NCI-H128 (cell line): ENCODE data around the gene WIPF3.

Source experiments
- DNase-seq: peaks from one replicate; lab custom pipeline; 2025; ENCODE audit not compliant: unreplicated experiment; lab: John Stamatoyannopoulos, UW

WIPF3 gene

DNA sequence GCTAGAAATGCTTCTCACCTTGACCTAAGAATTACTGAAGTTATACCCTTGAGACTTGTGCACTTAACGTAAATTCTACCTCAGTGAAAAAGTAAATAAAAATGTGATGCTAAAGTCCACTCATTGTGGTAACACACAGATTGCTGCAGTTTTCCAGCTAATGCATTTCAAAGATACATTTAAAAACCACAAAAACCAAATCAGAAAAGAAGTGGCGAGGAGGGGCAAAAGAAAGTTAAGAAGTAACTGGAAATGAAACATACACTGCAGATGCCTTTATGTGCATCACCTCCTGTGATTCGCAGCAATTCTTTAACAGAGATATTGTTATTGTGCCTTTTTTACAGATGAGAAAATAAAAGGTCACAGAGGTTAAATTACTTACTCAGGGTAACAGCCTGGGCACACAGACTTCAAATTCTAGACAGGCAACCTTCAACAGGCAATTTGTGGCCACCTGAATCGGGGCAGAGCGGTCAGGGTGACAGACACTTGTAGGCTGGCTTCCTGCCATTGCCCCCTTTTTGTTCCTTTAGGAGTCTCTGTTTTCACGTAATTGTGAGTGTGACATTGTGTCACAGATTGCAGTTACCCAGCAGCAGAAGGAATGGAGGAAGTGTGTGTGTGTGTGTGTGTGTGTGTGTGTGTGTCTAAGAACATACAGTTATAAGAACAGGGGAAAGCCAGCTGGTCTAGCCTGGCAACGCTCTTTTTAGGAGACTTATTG is 1.9 kb downstream of the WIPF3 start:
- no peak for DNase-seq

DNA sequence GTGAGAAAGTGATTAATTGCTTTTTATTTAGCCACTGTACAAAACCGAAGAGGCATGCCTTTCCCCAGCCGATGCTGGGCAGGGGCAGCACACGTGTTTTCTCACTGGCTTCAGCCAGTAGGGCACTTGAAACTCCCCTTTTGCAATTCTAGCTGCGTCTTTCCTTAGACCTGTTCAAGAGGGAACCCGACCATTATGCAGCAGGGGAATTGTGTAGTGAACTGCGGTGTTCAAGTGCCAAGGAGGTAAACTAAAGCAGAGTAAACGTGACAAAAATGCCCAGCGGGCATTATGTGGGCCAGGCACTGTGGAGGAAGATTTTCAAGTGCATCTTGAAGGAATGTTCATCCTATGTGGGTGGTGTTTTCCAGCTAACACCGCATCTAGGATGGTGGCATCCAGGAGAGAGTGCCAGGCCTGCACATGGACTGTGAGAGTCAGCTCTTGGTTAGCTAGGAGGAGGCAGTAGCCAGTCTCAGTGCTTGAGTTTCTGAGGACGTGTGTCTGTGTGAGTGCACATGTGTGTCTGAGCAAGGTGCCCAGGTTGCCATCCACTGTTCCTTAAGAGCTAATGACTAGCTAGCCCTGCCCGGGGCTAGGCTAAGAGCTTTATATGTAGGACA is 3.3 kb downstream of the WIPF3 start:
- no peak for DNase-seq

DNA sequence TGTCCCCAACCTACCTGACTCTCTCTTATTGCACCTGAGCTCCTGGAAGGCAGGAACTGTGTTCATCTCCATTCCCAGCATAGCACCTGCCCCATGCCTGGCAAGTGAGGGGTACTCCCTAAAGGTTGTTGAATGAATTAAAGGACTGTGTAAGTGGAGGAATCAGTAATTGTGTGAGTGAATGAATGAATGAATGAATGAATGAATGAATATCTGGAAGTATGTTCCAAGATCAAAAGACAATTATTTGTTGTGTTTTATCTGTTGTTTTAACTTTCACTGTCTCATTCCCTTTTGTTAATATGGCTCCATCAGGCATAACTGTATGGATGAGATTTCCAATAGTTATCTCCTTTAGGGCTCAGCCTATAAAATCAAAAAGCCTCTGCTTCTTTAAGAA is 4.0 kb downstream of the WIPF3 start:
- DNase-seq = no peak

DNA sequence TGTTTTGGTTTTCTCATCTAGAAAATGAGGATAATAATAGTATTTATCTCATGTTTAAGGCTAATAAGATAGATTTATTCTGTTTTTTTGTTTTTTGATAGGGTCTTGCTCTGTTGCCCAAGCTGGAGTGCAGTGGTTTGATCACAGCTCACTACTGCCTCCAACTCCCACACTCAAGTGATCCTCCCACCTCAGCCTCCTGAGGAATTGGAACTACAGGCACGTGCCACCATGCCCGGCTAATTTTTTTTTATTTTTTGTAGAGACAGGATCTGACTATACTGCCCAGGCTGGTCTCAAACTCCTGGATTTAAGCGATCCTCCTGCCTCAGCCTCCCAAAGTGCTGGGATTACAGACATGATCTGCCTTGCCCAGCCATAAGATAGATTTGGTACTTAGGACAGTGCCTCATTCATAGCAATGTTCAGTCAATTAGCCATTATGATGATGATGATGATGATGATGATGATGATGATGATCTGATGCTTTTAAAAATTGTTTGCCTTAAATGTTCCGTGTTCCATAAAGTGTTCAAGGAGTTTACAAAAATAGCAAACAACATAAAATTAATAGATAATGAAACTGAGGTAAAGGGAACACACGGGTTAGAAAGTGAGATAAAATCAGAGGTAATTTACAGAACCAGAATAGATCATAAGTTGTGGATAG is 4.6 kb downstream of the WIPF3 start:
- no peak for DNase-seq

DNA sequence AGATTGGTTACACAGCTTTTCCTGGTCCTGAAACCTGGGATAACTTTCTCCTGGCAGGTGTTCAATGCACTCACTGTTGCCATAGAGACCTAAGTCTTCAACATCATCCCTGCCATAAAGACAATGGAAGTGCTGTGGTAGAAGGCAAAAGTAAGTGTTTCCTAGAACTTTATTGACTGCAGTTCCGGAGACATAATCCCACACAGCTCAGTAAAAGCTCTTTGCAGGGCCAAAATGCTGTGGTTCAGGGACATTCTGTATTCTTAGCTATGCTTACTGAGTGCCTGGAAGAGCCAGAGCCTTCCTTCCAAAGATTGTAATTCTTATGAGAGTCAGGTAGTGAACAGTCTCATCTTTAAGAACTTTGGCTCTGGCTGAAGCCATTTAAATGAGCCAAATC is 5.3 kb downstream of the WIPF3 start:
- DNase-seq = peak; percentile 42

DNA sequence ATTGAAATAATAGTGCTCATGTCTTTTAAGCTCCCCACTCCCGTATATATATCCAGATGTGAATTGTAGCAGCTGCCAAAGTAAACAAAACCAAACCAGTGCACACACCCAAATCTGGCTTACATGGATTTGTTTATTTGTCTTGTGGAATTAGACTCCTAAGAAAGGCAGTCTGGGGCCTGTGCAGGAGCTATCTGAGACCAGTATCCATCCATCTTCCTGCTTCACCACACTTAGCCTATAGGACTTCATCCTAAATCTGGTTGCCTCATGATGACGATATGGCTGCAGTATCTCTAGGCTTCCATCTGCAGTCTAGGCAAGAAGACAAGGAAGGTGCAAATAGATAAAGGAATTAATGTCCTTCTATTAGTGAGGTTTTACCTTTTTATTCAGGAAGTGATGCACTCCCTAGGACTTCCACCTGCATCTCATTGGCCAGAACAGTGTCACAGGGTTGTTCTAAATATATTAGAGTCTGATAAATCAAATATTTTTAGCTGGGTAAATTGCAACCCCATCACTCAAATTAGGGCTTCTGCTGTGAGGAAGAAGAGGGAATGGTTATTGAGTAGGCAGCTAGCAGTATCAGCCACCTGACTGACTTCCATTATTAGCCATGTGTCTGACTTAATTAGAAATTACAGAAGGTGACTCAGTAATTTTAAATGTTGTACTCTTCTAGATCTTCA is 6.0 kb downstream of the WIPF3 start:
- DNase-seq = no peak

DNA sequence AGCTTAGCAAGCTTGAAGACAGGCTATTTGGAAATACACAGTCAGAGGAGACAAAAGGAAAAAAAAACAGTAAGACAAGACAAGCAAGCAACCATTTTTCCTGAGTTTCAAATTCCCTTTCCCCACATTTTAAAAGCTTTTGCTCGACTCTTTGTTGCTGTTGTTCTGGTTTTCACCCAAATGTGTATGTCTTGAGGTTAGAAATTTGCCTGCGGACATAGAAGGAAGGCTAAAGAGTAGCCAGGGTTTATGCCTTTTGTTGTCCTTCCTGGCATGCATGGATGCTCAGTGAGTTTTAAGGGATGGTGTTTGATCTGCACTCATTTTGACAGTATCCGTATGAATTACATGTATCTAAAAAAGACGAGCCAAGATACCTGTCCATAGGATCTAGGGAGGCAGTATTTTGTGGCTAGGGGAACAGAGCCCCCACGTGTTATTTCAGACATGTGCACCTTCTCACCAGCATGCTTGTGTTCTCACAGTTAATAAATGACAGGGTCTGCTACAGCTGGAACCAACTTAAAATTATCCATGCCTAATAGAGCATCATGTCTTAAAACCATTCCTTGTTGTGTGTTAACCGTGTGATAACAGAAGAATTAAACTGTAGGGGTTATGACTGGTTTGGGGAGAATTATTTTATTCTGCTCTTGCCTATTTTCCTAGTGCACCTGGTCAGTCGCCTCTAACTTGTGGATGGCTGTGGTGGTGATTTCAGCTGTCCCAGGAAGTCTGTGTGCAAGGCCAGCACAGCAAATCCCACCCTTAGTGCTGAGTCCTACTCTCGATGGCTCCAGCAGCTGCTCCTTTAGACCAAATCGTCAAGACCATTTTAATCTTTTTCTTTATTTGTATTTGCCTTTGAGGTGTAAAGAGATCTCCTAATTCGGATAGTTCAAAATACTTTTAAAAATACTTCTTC is 9.1 kb downstream of the WIPF3 start:
- DNase-seq = no peak

DNA sequence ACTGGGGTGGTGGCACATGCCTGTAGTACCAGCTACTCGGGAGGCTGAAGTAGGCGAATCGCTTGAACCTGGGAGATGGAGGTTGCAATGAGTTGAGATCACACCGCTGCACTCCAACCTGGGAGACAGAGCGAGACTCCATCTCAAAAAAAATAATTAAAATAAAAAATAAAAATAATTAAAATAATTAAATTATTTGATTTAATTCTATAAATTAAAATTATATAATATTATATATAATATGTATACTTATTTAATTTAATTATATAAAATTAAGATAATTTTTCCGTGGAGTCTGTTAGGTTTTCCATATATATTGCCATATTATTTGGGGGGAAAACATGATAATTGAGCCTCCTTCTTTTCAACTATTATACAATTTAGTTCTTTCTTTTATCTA is 12.0 kb downstream of the WIPF3 start:
- DNase-seq = no peak

DNA sequence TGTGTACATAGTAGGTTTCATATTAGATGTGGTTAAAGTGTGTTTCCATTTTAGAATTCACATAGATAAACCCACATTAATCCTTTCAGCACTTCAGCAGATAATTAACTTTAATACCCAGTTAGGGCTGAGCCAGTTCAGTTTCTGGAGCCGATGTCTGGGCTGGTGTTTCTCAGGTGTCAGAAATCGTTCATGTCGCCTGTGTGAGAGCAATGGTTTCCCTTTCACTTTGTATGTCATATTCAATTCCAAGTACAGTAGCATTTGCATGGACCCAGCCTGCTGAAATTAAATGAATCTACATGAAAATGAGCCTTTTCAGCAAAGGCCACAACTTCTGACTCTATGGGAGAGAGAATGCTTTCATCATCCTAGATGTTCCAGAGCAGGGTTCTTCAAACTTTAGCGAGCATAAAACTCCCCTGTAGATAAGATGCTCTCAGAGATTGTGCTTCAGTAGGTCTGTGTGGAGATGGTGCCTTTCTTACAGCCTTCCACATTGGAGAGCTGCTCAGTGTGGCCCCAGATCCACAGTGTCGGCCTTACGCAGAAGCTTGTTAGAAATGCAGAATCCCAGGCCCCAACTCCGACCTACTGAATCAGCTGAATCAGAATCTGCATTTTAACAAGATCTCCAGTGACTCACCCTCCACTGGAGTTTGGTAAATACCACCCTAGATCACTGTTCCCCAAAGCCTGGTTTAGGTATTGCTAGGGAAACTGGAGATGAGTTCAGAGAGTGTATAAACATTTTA is 19.6 kb downstream of the WIPF3 start:
- DNase-seq = no peak

DNA sequence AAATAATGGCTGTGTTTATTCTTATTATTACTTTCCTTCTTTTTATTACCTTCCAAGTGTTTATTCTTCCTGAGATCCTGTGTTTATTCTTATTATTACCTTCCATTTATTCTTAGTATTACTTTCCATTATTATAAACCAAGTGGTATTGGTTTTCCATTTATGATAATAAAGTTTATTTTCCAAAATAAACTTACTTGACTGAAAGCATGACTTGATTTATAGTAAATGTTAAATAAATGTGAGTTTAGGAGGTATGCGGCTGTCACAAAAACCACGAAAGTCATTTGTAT is 20.2 kb downstream of the WIPF3 start:
- DNase-seq = no peak

DNA sequence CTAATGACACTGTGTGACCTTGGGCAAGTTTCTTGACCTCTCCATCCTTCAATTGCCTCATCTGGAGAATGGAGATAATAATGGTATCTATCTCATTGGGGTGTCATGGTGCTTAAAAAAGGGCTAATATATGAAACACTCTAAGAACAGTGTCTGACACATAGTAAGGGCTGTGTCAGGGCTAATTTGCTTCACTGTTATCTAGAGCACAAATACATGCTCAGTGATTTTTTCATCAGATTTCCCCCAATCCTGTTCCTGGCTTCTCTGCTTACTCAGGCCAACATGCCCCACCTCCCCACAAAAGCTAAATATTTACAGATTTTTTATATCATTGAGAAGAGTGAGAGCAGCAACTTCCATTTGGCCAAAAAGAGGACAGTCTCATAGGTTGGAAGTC is 20.6 kb downstream of the WIPF3 start:
- no peak for DNase-seq

DNA sequence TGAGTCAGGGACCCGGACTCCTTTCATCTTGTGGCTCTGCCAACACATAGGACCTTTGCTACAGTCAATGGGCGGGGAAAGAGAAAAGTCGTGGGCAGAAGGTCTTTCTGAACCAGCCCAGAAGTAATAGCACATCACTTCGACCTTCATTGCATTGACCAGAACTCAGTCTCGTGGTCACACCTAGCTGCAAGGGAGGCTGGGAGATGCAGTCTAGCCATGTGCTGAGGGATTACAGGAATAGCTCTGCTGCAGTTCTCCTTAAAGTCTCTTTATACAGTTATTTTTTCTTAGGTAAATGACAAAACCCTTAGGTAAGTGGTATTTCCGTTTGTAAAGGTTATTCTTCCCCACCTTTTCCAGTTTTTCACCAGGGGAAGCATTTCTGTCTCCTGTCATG is 25.4 kb downstream of the WIPF3 start:
- DNase-seq = no peak

DNA sequence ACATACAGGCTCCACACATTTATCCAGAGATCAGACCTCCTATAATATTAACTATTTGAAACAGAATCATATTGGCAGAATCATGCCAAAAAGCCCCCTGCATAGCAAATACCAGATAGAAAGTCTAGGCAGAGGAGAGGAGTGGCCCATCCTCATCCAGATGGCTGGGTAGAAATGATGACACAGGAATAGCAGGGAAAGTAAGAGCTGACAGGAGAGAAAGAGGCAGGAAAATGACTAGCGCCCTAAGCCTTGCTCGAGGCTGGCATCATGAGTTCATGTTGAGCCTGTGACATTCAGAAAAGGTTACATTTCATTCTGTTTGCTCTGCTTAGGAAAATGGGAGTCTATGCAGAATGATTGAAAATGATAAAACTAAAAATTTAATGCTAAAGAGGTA is 27.6 kb downstream of the WIPF3 start:
- no peak for DNase-seq

DNA sequence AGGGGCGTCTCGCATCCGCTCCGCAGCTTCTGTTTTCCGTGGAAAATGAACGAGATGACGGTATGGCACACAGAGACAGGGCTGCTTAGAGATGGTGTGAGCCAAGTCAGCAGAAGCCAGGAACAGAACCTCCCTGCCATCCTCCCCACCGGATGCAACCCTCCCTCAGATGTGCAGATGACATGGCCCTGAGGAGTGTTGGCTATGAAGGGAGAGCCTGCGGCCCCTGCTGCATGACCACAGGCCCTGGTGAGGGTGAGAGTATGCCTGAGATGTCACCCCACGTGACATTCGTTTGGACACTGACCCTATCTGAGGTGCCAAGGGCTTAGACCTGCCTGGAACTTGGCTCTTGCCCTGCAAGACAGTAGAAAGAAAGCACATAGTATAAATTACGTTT is 29.4 kb downstream of the WIPF3 start:
- no peak for DNase-seq

DNA sequence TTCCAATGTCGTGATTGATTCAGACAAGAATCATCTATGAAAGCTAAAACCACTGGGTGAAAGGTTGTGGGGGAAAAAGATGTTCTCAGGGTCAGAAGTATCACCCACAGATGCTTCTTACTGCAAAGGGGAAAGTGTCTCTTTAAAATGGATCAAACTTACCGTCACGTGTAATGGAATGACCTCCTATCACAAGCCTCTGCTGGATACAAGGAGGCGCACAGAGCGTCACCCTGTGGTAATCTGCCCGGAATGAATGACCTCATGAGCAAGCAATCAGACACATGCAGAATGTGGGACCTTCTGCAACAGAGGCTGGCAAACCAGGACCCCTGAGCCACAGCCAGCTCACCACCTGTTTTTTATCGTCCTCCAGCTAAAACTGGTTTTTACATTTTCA is 33.0 kb downstream of the WIPF3 start:
- DNase-seq = no peak

DNA sequence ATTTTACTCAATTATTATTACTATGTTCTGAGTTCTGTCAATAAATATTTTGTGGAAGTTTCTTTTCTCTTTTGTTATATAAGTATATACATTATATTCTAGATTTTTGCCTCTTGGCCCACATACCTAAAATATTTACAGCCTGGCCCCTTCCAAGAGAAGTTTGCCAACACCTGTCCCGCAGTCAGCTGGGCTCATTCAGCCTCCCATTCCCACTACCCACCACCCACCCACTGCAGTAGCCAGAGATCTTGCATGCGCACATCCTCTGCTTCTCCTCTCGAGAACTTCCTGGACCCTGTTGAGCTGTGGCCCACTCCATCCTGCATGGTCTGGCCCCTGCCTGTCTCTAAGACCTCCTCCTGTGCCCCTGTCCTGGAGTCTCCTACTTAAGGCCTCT is 33.6 kb downstream of the WIPF3 start:
- DNase-seq = no peak

DNA sequence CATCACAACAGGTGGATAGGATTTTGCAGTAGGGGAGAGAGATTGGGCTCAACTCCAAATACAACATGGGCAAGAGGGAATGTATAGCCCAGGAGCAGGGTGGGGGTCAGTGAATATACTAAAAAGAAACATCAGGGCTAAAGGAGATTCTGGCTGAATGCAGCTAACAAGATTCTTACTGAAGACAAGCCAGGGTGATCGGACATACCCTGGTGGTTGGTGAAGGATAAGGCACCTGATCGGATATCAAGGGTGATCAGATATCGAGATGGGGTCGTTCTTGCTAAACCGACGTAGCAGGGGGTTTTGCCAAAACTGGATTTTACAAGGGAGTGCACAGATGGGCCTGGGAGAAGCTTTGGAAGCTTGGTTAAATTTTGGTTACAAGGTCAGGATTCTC is 34.4 kb downstream of the WIPF3 start:
- no peak for DNase-seq

DNA sequence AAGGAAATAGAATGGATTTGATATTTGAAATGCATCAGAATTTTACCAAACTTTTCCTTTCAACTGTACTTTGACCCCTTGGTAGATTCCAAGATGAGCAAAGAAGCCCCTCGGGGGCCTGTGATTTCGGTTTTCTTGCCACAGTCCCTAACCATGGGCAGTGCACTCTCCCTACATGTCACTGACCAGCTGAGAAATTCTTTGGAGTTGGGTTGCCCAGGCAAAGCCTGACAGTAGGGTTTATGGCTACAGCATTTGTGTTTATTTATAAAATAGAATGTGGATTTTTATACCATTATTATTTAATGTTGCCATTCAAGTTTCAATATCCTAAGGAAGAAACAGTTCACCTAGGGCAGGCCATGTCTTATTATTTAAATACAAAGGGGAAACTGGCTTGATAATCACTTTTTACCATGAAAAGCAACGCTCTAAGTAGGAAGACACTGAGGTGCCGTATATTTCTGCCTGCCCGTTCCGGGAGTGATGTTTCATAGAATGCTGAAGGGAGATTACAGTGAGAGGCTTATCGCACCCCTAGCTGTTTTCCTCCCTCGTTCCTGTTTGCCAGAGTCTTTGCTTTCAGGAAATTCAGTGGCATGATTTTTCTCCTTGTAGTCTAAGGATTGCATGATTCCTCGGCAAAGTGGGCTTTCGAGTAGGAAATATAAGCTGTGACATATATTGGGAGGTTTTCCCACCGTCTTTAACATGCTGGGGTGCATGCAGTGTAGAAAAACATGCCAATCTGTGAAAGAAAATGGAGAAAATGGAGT is 35.8 kb downstream of the WIPF3 start:
- DNase-seq = no peak

DNA sequence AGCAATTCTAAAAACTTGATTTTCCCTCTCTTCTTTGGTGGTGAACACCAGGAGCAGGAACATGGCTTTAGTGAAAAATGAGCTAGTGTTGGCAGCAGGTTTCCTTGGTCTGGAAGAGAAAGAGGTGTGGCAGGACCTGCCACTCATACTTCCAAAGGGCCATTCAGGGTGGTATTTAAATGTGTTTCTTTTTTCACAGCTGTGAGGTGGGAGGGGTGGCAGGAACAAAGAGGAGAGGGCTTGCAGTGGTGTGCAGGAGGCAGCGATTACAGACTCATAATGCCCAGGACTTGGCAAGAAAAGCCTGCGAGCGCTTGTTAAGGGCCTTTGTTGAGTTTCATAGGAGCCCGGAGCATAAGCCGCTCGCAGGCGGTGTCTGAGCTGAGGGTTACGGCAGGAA is 36.8 kb downstream of the WIPF3 start:
- DNase-seq = no peak

DNA sequence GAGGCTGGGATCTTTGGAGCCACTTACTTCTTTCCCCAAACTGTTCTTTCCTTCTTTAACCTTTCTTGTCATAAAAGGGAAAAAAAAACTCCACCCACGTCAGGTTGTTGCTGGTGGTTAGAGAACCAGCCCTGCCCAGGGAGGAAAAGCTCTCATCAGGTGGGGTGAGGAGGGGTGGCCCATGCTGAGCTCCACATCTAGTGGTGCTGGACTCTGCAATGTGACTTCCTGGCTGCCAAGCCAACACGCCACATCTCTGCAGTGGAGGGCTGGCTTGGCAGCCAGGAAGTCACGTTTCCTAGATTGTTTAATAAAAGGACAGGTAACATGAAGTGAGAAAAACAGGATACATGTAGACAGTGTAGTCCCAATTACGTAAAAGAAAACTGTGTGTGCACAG is 37.4 kb downstream of the WIPF3 start:
- DNase-seq = no peak
